Measurements from ENCODE around the gene HINT1.
"Not testable (repeated sequence)": the region's sequence is repeated elsewhere in the genome, so short reads cannot be mapped to it uniquely, and the experiment has no call there.

Gene HINT1

GRCh38 chr5:131165119-131165727, at the start of gene HINT1:
Gene HINT1 (minus strand): TSS chr5:131165256. CDS start chr5:131165205, 51 bp downstream.
- DNase-seq (ENCODE audit: low read depth): peak; percentile 58

GRCh38 chr5:131214609-131215227, 49.7 kb upstream of the HINT1 start:
- DNase-seq (ENCODE audit: low read depth): no peak

- DNase-seq (ENCODE audit: low read depth): no peak
Observed at GRCh38 chr5:131212471-131213021, 47.5 kb upstream of the HINT1 start.

- no peak for DNase-seq (ENCODE audit: low read depth)
Observed at GRCh38 chr5:131211669-131212068, 46.6 kb upstream of the HINT1 start.

GRCh38 chr5:131210151-131210510, 45.1 kb upstream of the HINT1 start:
- DNase-seq (ENCODE audit: low read depth): no peak

- no peak for DNase-seq (ENCODE audit: low read depth)
Observed at GRCh38 chr5:131209506-131210150, 44.6 kb upstream of the HINT1 start.

- DNase-seq (ENCODE audit: low read depth): no peak
Observed at GRCh38 chr5:131209175-131209505, 44.1 kb upstream of the HINT1 start.

- DNase-seq (ENCODE audit: low read depth): no peak
Observed at GRCh38 chr5:131206772-131207171, 41.7 kb upstream of the HINT1 start.

GRCh38 chr5:131206061-131206460, 41.0 kb upstream of the HINT1 start:
- no peak for DNase-seq (ENCODE audit: low read depth)

- DNase-seq (ENCODE audit: low read depth): no peak
Observed at GRCh38 chr5:131204964-131205363, 39.9 kb upstream of the HINT1 start.

- DNase-seq (ENCODE audit: low read depth): no peak
Observed at GRCh38 chr5:131200560-131200959, 35.5 kb upstream of the HINT1 start.

GRCh38 chr5:131198625-131199024, 33.6 kb upstream of the HINT1 start:
- peak; percentile 31 for DNase-seq (ENCODE audit: low read depth)

GRCh38 chr5:131196331-131196730, 31.3 kb upstream of the HINT1 start:
- DNase-seq (ENCODE audit: low read depth): no peak

- no peak for DNase-seq (ENCODE audit: low read depth)
Observed at GRCh38 chr5:131195696-131196095, 30.6 kb upstream of the HINT1 start.

GRCh38 chr5:131194725-131195124, 29.7 kb upstream of the HINT1 start:
- no peak for DNase-seq (ENCODE audit: low read depth)

GRCh38 chr5:131193897-131194296, 28.8 kb upstream of the HINT1 start:
- DNase-seq (ENCODE audit: low read depth): not testable (repeated sequence)

GRCh38 chr5:131193106-131193505, 28.1 kb upstream of the HINT1 start:
- DNase-seq (ENCODE audit: low read depth): no peak

GRCh38 chr5:131186561-131187256, 21.7 kb upstream of the HINT1 start:
- no peak for DNase-seq (ENCODE audit: low read depth)

GRCh38 chr5:131185523-131186104, 20.6 kb upstream of the HINT1 start:
- no peak for DNase-seq (ENCODE audit: low read depth)

- no peak for DNase-seq (ENCODE audit: low read depth)
Observed at GRCh38 chr5:131182839-131183238, 17.8 kb upstream of the HINT1 start.

GRCh38 chr5:131180407-131180806, 15.4 kb upstream of the HINT1 start:
- DNase-seq (ENCODE audit: low read depth): no peak

- no peak for DNase-seq (ENCODE audit: low read depth)
Observed at GRCh38 chr5:131171276-131171810, 6.3 kb upstream of the HINT1 start.
